Hepatocyte (in vitro differentiated cells): ENCODE measurements around the gene FOCAD. TPM values are rescaled to one million over a fixed set of nuclear protein-coding genes. Genes with fewer than 3 reads are reported as not detected.

Source experiments
- DNase-seq: peaks from one replicate; pipeline ENCODE4 v3.0.0-alpha.2; 2016; ENCODE audit warnings: low spot score
- H2AFZ ChIP-seq: fragments of 200-600 bp; sonication (generic); 2 replicates; pipeline ENCODE4 v1.6.0; 2016; ENCODE audit warnings: antibody characterized with exemption, mild to moderate bottlenecking
- H3K27ac ChIP-seq: fragments of 200-600 bp; sonication (generic); 2 replicates; pipeline ENCODE4 v1.5.1; 2016; ENCODE audit warnings: mild to moderate bottlenecking
- H3K27me3 ChIP-seq: fragments of 200-600 bp; sonication (generic); 2 replicates; pipeline ENCODE4 v1.6.1; 2016
- H3K36me3 ChIP-seq: fragments of 200-600 bp; sonication (generic); replicated peaks from 2 replicates; pipeline ENCODE4 v1.5.1; 2016; ENCODE audit warnings: low read depth; ENCODE audit not compliant: insufficient read depth
- H3K4me1 ChIP-seq: fragments of 200-600 bp; sonication (generic); 2 replicates; pipeline ENCODE4 v1.5.1; 2016; ENCODE audit warnings: mild to moderate bottlenecking, moderate library complexity; ENCODE audit not compliant: insufficient read depth
- H3K4me2 ChIP-seq: fragments of 200-600 bp; sonication (generic); 2 replicates; pipeline ENCODE4 v1.6.0; 2016
- H3K4me3 ChIP-seq: fragments of 200-600 bp; sonication (generic); 2 replicates; pipeline ENCODE4 v1.5.1; 2016; ENCODE audit warnings: mild to moderate bottlenecking
- H3K79me2 ChIP-seq: fragments of 200-600 bp; sonication (generic); 2 replicates; pipeline ENCODE4 v1.6.0; 2017; ENCODE audit warnings: mild to moderate bottlenecking
- H3K9me2 ChIP-seq: fragments of 200-600 bp; sonication (generic); replicated peaks from 2 replicates; pipeline ENCODE4 v1.6.0; 2017; ENCODE audit warnings: mild to moderate bottlenecking; ENCODE audit not compliant: insufficient read depth
- H3K9me3 ChIP-seq: fragments of 200-600 bp; sonication (generic); 2 replicates; pipeline ENCODE4 v1.5.1; 2016; ENCODE audit warnings: low read depth, mild to moderate bottlenecking
- H4K20me1 ChIP-seq: fragments of 200-600 bp; sonication (generic); 2 replicates; pipeline ENCODE4 v1.6.0; 2016; ENCODE audit warnings: mild to moderate bottlenecking; ENCODE audit not compliant: insufficient read depth, poor library complexity, severe bottlenecking
- CTCF ChIP-seq: fragments of 200-600 bp; sonication (generic); IDR thresholded peaks from 2 replicates; pipeline ENCODE4 v1.5.1; 2016; ENCODE audit warnings: antibody characterized with exemption, mild to moderate bottlenecking; ENCODE audit not compliant: poor library complexity
- EZH2 ChIP-seq: fragments of 200-600 bp; sonication (generic); IDR thresholded peaks from 2 replicates; pipeline ENCODE4 v1.6.1; 2016; ENCODE audit warnings: antibody characterized with exemption, mild to moderate bottlenecking, borderline replicate concordance
- EZH2phosphoT487 ChIP-seq: fragments of 200-600 bp; sonication (generic); IDR thresholded peaks from one replicate; pipeline ENCODE4 v1.6.1; 2018; ENCODE audit warnings: antibody characterized with exemption, mild to moderate bottlenecking, low read depth, moderate library complexity; ENCODE audit not compliant: unreplicated experiment, severe bottlenecking
- WGBS: methylation state at CpG from one replicate; pipeline ENCODE4 v1.1.6; 2016; ENCODE audit warnings: low lambda C conversion rate; ENCODE audit errors: missing lambda C conversion rate; 5-methylcytosine and 5-hydroxymethylcytosine counted together
- polyA plus RNA-seq: library from polyadenylated mRNA; unstranded; fragments of >200 nt; fragmentation: Nextera tagmentation; extraction: Ambion mirVana; gene quantifications from 2 replicates; pipeline ENCODE4 v1.2.1, GENCODE V29; 2016
- total RNA-seq: library from RNA; depleted of rRNA; stranded (reverse); fragments of >200 nt; gene quantifications from 2 replicates; pipeline ENCODE4 v1.2.3, GENCODE V29; 2014

Gene FOCAD
- total and polyA plus RNA-seq, 2 experiments from 2014 or later: 21.7 to 54.1 TPM

GRCh38 chr9:20837166-20837565 lies 153.1 kb downstream of the FOCAD start:
- Histone ChIP-seq H3K9me3 (peaks cover 7% of the 10 kb centered on the region), H3K79me2 (no peaks in the 10 kb centered on the region), H3K4me3 (no peak overlapping the region), H3K27me3 (no peaks in the 10 kb centered on the region), H2AFZ (no peak overlapping the region), H3K36me3 (no peaks in the 10 kb centered on the region), H3K9me2 (no peaks in the 10 kb centered on the region), H3K4me1 (no peaks in the 10 kb centered on the region), H3K27ac (no peak overlapping the region), H3K4me2 (no peak overlapping the region), H4K20me1 (no peaks in the 10 kb centered on the region)
- DNase-seq: no peak
- TF ChIP-seq CTCF (no peak), EZH2phosphoT487 (no peak), EZH2 (no peak)
- 75% methylated on average over 3 of the region's 3 CpGs for WGBS

GRCh38 chr9:20838218-20838617 lies 154.2 kb downstream of the FOCAD start:
- no peak overlapping the region for H3K4me2 ChIP-seq
- 81% methylated on average over 1 of the region's 1 CpG for WGBS
- H3K36me3 ChIP-seq: no peaks in the 10 kb centered on the region
- H3K9me2 ChIP-seq: no peaks in the 10 kb centered on the region
- H2AFZ ChIP-seq: no peak overlapping the region
- DNase-seq: no peak
- H3K27me3 ChIP-seq: no peaks in the 10 kb centered on the region
- no peaks in the 10 kb centered on the region for H3K79me2 ChIP-seq
- H3K4me1 ChIP-seq: no peaks in the 10 kb centered on the region
- H3K9me3 ChIP-seq: peaks cover 11% of the 10 kb centered on the region
- no peak for TF ChIP-seq EZH2phosphoT487
- TF ChIP-seq CTCF: no peak
- TF ChIP-seq EZH2: no peak
- no peak overlapping the region for H3K27ac ChIP-seq
- H3K4me3 ChIP-seq: no peak overlapping the region
- H4K20me1 ChIP-seq: no peaks in the 10 kb centered on the region

- WGBS: 92% methylated on average over 2 of the region's 2 CpGs
- no peak overlapping the region for H3K27ac ChIP-seq
- no peaks in the 10 kb centered on the region for H3K4me1 ChIP-seq
- no peak for TF ChIP-seq EZH2phosphoT487
- no peak for TF ChIP-seq CTCF
- no peak for TF ChIP-seq EZH2
- no peak for DNase-seq
- H4K20me1 ChIP-seq: no peaks in the 10 kb centered on the region
- no peak overlapping the region for H3K4me2 ChIP-seq
- H2AFZ ChIP-seq: no peak overlapping the region
- no peaks in the 10 kb centered on the region for H3K79me2 ChIP-seq
- H3K36me3 ChIP-seq: no peaks in the 10 kb centered on the region
- no peak overlapping the region for H3K4me3 ChIP-seq
- peaks cover 11% of the 10 kb centered on the region for H3K9me3 ChIP-seq
- no peaks in the 10 kb centered on the region for H3K9me2 ChIP-seq
- H3K27me3 ChIP-seq: no peaks in the 10 kb centered on the region
Observed at GRCh38 chr9:20844916-20845315, 160.9 kb downstream of the FOCAD start.

GRCh38 chr9:20848490-20848889 lies 164.4 kb downstream of the FOCAD start:
- Histone ChIP-seq H3K4me1 (no peaks in the 10 kb centered on the region), H3K27ac (no peak overlapping the region), H2AFZ (no peak overlapping the region), H3K27me3 (no peaks in the 10 kb centered on the region), H4K20me1 (no peaks in the 10 kb centered on the region), H3K9me2 (no peaks in the 10 kb centered on the region), H3K4me3 (no peak overlapping the region), H3K9me3 (no peaks in the 10 kb centered on the region), H3K36me3 (no peaks in the 10 kb centered on the region), H3K4me2 (no peak overlapping the region), H3K79me2 (no peaks in the 10 kb centered on the region)
- WGBS: 76% methylated on average over 2 of the region's 2 CpGs
- TF ChIP-seq CTCF: no peak
- TF ChIP-seq EZH2phosphoT487: no peak
- no peak for TF ChIP-seq EZH2
- no peak for DNase-seq
